NCI-H510A treated with DMSO at 0.1 percent for 48 hours (cell line): Measurements from ENCODE around the gene COL5A2.

Source experiments
- DNase-seq: peaks from one replicate; lab custom pipeline; 2025; lab: John Stamatoyannopoulos, UW

COL5A2 gene

GRCh38 chr2:189049709-189050164 lies 129.8 kb downstream of the COL5A2 start:
- DNase-seq, result no peak

GRCh38 chr2:189048189-189048588 lies 131.4 kb downstream of the COL5A2 start:
- no peak for DNase-seq

DNA sequence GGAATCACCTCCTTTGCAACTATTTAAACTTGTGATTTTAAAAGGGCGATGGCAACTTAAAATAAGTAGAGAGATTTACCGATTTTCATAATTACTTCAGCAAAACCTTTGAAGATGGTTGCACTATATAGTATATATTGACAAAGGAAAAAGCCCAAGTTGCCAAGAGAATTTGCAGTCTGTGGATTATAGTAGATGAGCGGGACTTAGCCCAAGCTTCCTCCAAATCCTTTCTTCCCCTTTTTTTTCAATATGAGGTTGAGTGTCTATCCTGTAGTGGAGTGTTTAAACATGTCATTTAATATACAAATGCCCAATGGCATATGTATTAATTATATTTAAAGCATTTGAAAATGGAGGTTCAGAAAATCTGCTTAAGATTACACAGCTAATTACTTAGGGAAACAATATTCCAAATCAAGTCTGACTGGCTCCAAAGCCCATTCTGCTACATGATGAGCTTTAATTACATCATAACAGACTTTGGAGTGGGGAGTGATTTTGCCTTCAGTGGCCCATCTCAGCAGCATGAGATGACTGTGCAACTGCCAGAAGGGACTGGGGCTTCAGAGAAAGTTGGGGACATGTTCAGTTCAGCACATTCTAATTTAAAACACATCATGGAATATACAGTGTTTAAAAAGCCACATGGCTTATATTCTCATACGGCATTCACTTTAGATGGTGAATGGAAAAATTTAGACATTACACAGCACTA lies 132.2 kb downstream of the COL5A2 start:
- no peak for DNase-seq

GRCh38 chr2:189046320-189046719 lies 133.2 kb downstream of the COL5A2 start:
- no peak for DNase-seq

- DNase-seq, result no peak
These were observed 133.7 kb downstream of the COL5A2 start for GRCh38 chr2:189045836-189046235.

DNA sequence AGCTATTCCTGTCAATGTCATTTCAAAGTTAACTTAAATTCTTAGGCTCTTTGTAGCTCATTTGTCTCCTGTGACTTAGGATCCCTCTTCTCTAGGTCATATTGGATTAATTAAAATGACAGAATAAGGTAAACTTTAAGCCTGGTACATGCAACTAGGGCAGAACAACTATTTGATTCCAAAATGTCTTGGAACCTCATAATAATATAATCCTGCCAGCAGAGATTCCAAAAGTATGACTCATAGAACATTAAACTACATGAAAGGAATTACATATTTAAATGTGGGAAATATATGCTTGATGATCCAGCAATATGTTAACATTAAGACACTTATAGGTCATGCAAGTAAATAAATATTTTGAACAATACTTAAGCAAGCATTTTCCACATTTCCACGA lies 142.0 kb downstream of the COL5A2 start:
- no peak for DNase-seq

- DNase-seq, result no peak
These were observed 154.5 kb downstream of the COL5A2 start for GRCh38 chr2:189024901-189025618.

GRCh38 chr2:189022492-189022891 lies 157.1 kb downstream of the COL5A2 start:
- DNase-seq, result no peak

DNA sequence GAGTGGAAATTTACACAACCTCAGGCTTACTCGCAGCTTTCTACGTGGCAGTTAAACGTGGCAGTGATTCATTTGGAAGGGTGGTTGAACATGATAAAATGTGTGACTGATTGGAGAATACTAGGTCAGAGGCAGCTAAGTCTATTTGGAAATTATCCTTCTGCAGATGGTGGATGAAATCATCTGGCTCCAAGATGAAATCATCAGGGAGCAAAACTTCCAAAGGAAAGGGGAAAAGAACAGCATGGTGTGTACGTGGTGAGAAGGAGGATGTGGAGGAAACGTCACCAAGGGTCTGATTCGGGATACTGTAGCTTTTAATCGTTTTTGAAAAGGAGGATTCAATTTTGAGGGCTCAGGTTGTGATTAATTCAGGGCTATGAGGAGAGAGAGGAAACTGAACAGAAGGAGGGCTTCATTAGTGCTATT lies 157.5 kb downstream of the COL5A2 start:
- no peak for DNase-seq

DNA sequence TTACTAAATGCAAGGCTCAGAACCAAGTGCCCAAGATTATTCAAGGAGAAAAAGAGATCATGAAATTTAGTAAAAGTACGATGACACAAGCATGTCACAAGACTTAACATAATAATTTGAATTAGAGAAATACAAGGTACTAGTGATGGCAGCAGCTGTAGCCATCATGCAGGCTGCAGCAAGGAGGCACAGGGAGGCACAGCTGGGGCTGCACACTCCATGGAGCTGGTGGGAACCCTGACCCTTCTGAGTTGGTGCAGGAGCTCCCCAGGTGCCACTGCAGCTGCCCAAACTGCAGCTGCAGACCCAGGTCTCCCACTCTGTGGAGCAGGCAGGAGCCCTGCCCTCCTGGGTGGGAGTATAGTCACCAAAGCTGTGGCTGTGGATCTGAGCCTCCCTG lies 159.4 kb downstream of the COL5A2 start:
- no peak for DNase-seq

- DNase-seq, result no peak
These were observed 160.9 kb downstream of the COL5A2 start for GRCh38 chr2:189018631-189019030.

DNA sequence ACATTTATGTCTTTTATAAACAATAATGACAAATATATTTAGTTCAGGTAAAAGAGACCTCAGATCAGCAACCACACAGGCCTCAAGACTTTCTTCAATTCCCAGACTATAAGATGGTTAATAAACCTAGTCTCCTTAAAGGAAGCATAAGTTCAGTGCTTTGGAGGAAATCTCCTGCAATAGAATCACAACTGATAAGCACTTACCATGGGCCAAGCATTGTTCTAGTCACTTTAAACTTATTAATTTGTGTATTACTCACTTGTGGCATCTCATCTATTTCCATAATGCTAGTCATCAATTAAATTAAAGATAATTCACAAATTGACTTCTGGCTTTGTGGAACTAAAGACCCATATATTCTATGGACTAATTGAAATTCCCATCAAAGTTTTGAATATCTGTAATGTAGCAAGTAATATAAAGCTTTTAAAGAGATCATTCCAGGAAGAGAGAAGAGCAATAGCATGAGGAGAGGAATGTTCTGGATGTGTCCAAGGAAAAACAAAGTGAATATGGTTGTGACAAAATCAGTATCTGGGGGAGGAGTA lies 163.2 kb downstream of the COL5A2 start:
- no peak for DNase-seq

GRCh38 chr2:189015359-189015758 lies 164.2 kb downstream of the COL5A2 start:
- DNase-seq, result no peak

DNA sequence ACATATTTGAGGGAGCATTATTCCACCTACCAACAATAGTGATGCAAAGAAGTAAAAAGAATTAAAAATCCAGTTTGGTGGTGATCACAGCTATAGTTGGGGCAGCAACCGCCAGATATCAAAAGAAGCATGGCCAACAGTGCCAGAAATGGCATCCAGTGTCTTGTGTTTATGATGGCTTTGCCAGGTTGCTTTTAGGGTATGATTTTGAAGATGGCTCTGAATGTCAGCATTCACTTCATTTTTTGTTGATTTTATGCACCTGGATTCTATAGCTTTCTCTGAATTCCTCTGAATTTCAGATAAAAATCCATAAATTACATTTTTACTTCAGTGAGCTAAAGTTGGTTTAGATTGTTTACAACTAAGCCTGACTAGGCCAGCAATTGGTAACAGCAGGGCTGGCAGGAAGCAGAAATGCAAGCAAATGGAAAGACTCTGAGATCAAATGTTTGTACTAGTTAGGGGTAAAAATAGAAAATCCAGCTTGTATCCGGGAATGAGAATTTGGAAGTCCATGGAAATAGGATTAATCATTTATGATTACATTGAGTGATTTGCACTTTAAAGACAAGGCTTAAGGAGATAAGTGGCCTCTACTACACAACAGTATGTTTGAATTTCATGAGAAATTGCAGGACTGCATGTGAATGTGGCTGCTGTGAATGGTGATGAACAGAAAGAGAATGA lies 165.0 kb downstream of the COL5A2 start:
- no peak for DNase-seq

DNA sequence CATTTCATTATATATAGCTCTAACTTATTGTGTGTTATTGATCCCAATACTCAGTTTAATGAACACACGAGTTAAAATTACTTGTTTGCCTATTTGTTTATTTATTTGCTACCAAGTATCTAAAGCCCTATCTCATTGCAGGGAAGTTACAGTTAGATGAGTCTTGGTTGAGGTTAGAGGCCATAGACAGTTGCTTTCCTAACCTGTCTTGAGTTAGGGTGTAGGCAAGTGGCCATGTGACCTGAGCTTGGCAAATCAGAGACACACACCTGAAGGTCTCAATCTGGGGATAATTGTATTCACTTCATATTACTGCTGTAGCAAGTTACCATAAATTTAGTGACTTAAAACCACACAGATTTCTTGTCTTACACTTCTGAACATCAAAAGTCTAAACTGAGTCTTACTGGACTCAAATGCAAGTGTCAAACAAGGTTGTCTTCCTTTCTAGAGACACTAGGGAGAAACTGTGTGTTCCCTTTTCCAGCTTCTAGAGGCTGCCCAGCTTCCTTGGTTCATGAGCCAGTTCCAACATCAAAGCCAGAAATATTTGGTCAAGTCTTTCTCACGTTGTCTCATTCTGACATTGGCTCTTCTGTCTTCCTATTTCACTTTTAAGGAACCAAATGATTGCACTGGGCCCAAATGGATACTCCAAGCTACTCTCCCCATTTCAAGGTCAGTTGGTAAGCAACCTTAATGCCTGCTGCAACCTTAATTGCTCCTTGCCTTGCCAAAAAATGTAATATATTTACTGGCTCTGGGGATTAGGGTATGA lies 165.7 kb downstream of the COL5A2 start:
- no peak for DNase-seq

GRCh38 chr2:189013031-189013430 lies 166.5 kb downstream of the COL5A2 start:
- DNase-seq, result no peak

GRCh38 chr2:189012351-189012750 lies 167.2 kb downstream of the COL5A2 start:
- DNase-seq, result no peak

DNA sequence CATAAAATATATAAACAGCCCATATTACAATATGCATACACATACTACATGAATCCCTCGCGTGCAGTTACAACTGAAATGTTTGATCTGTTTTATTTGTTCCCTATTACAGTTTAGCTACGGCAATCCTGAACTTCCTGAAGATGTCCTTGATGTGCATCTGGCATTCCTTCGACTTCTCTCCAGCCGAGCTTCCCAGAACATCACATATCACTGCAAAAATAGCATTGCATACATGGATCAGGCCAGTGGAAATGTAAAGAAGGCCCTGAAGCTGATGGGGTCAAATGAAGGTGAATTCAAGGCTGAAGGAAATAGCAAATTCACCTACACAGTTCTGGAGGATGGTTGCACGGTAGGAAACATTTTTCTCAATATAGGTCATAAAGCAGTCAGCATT lies 169.0 kb downstream of the COL5A2 start:
- DNase-seq, result no peak

DNA sequence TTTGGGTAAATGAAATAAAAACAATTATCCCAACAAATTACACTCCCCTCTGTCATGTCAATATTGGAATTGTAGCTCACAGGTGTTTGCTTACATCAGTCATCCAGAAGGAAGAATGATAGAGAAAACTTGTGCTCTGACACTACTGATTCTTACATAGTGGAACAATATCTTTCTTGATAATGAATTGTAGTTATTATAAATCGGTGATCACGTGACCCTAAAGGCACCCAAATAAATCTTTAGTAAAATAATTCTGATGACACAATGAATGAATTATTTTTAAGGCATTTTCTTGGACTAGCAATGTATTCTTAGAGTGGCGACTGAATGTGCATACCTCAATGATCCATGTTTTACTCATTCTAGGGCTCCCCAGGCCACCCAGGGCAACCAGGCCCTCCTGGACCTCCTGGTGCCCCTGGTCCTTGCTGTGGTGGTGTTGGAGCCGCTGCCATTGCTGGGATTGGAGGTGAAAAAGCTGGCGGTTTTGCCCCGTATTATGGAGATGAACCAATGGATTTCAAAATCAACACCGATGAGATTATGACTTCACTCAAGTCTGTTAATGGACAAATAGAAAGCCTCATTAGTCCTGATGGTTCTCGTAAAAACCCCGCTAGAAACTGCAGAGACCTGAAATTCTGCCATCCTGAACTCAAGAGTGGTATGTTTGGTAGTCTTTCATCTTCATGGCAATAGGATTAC lies 170.9 kb downstream of the COL5A2 start:
- DNase-seq, result no peak

GRCh38 chr2:189002079-189002478 lies 177.5 kb downstream of the COL5A2 start:
- DNase-seq, result no peak

DNA sequence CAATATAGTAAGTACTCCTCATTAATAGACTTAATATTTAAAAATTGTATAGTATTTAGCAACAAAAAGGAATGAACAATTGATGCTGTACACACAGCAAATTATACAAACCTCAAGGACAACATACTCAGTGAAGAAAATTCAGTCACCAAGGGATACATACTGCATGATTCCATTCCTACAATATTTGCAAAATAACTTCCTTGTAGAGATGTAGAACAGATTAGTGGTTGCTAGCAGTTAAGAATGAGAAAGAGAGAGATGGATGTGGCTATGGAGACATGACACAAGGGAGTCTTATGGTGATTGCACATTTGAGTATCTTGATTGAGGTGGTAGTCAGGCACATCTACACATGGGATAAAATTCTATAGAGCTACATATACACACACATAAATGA lies 179.3 kb downstream of the COL5A2 start:
- no peak for DNase-seq
